PC-9 (cell line): ENCODE results near the gene LRRC4B.

ENCODE experiments used
- CTCF ChIP-seq: fragments of 200-600 bp; sonication (generic); conservative IDR thresholded peaks from 2 replicates; pipeline ENCODE4 v1.6.1; 2017; ENCODE audit warnings: mixed run types, antibody characterized with exemption, mild to moderate bottlenecking, moderate library complexity
- EZH2 ChIP-seq: fragments of 200-600 bp; sonication (generic); IDR thresholded peaks from 2 replicates; pipeline ENCODE4 v1.8.0; 2017; ENCODE audit warnings: antibody characterized with exemption, low read depth

GRCh38 chr19:50496189-50497021 is 71.8 kb downstream of the LRRC4B start:
- no peak for TF ChIP-seq CTCF
- no peak for TF ChIP-seq EZH2
